Stomach (tissue), 4 donors: Measurements from ENCODE around the gene DLGAP1.

Experiments used
- CTCF ChIP-seq, 7 experiments: fragments of 450-650 bp in 4 of 7; fragments of 200-600 bp in 3 of 7; sonication (generic) in 3 of 7; IDR thresholded peaks; one replicate each; pipeline ENCODE4 v1.5.1; 2016 to 2019; ENCODE audit warnings: antibody characterized with exemption in 7 of 7, control low read depth in 2 of 7, mild to moderate bottlenecking in 1 of 7
- POLR2A ChIP-seq, 4 donors: fragments of 450-650 bp; IDR thresholded peaks; one replicate each; pipeline ENCODE4 v1.6.1; 2016; ENCODE audit warnings: antibody characterized with exemption in 4 of 4, control low read depth in 2 of 4, mild to moderate bottlenecking in 1 of 4, moderate library complexity in 1 of 4

- no peak for TF ChIP-seq CTCF (IDR thresholded peaks at IDR 0.05)
- no peak for TF ChIP-seq POLR2A (IDR thresholded peaks at IDR 0.05)
Observed at GRCh38 chr18:3872641-3873040, 582.5 kb downstream of the DLGAP1 start.
